ENCODE data around the gene MEI4.

GRCh38 chr6:77880501-77880900 lies 227.7 kb downstream of the MEI4 start:
- TF ChIP-seq EP300 (IDR thresholded peaks at IDR 0.05) (no peak), POLR2A (IDR thresholded peaks at IDR 0.05) (no peak), CTCF (IDR thresholded peaks at IDR 0.05) (no peak), POLR2AphosphoS5 (IDR thresholded peaks at IDR 0.05) (no peak)

Measured in upper lobe of left lung (tissue), 4 donors.